Esophagus squamous epithelium (tissue), 4 donors: ENCODE results near the gene GAK.

ENCODE experiments used
- POLR2A ChIP-seq, 4 donors: fragments of 450-650 bp; IDR thresholded peaks; one replicate each; pipeline ENCODE4 v1.6.1; 2017; ENCODE audit warnings: antibody characterized with exemption in 4 of 4, mild to moderate bottlenecking in 4 of 4, moderate library complexity in 3 of 4
- TF ChIP-seq, protein P1 (sequence below), 6 experiments: fragments of 450-650 bp in 4 of 6; fragments of 200-600 bp in 2 of 6; sonication (generic) in 2 of 6; IDR thresholded peaks; one replicate each; pipeline ENCODE4 v1.5.1; 2016 to 2019; ENCODE audit warnings: antibody characterized with exemption in 6 of 6, mild to moderate bottlenecking in 4 of 6, moderate library complexity in 4 of 6

DNA sequence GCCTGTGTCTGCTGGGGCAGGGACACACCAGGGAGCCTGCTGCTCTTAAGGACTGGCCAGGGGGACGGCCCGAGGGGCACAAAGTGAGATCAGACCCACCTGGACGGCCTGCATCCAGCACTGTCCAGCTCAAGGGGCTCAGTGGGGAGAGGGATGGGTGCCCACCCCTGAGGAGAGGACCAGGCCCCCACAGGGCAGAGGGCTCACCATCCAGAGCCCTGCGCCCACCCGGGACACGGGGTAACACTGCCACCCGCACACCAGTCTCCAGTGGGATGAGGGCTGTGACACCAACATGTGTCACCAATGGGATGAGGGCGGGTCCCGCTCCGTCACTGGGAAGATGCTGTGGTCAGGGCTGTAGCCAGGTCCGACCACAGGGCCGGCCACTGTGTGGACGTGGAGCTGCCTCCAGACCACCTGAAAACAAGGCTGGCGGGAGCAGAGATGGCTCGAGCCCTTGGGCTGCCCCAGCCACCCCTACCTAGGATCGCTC is 28.1 kb upstream of the GAK start:
- TF ChIP-seq, protein P1, sequence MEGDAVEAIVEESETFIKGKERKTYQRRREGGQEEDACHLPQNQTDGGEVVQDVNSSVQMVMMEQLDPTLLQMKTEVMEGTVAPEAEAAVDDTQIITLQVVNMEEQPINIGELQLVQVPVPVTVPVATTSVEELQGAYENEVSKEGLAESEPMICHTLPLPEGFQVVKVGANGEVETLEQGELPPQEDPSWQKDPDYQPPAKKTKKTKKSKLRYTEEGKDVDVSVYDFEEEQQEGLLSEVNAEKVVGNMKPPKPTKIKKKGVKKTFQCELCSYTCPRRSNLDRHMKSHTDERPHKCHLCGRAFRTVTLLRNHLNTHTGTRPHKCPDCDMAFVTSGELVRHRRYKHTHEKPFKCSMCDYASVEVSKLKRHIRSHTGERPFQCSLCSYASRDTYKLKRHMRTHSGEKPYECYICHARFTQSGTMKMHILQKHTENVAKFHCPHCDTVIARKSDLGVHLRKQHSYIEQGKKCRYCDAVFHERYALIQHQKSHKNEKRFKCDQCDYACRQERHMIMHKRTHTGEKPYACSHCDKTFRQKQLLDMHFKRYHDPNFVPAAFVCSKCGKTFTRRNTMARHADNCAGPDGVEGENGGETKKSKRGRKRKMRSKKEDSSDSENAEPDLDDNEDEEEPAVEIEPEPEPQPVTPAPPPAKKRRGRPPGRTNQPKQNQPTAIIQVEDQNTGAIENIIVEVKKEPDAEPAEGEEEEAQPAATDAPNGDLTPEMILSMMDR (IDR thresholded peaks at IDR 0.05): no peak
- no peak for TF ChIP-seq POLR2A (IDR thresholded peaks at IDR 0.05)
